ENCODE measurements around the gene CREBRF.
"Not testable (repeated sequence)": the region's sequence is repeated elsewhere in the genome, so short reads cannot be mapped to it uniquely, and the experiment has no call there.

DNA sequence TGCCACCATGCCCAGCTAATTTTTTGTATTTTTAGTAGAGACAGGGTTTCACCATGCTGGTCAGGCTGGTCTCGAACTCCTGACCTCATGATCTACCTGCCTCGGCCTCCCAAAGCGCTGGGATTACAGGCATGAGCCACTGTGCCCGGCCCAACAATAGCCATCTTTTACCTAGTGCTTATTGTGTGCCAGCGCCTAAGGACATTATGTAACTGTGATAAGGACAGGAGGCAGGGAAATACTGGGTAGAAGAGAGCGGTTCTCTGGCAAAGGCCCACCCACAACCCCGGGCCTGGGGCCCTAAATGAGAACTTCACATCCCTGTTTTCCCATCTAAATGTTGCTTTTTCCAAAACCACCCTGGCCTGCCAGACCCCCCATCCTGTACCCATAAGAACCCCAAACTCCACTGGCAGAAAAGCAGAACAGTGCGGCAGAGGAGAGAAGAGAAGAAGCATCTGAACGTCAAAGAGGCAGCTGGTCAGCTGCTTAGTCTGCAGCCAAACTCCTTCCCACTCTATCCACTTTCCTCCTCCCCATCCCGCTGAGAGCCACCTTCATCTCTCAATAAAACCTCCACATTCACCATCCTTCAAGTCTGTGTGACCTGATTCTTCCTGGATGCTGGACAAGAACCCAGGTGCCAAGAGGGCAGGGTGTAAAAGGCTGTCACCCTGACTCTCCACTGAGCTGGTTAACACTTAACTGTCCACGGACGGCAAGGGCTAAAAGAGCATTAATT, 8.9 kb upstream of the CREBRF start:
- TF ChIP-seq, protein P1, sequence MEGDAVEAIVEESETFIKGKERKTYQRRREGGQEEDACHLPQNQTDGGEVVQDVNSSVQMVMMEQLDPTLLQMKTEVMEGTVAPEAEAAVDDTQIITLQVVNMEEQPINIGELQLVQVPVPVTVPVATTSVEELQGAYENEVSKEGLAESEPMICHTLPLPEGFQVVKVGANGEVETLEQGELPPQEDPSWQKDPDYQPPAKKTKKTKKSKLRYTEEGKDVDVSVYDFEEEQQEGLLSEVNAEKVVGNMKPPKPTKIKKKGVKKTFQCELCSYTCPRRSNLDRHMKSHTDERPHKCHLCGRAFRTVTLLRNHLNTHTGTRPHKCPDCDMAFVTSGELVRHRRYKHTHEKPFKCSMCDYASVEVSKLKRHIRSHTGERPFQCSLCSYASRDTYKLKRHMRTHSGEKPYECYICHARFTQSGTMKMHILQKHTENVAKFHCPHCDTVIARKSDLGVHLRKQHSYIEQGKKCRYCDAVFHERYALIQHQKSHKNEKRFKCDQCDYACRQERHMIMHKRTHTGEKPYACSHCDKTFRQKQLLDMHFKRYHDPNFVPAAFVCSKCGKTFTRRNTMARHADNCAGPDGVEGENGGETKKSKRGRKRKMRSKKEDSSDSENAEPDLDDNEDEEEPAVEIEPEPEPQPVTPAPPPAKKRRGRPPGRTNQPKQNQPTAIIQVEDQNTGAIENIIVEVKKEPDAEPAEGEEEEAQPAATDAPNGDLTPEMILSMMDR (IDR thresholded peaks at IDR 0.05) = not testable (repeated sequence)
- TF ChIP-seq POLR2A (IDR thresholded peaks at IDR 0.05); POLR2AphosphoS5 (IDR thresholded peaks at IDR 0.05; ENCODE audit: insufficient read depth in 1 of 2, low read depth in 1 of 2): not testable (repeated sequence)

Measured in vagina (tissue), 2 donors.